ENCODE measurements around the gene FGD4. TPM values are rescaled to one million over a fixed set of nuclear protein-coding genes. Genes with fewer than 3 reads are reported as not detected.

The FGD4 gene
- total and polyA plus RNA-seq, 2 donors (not counting 3 experiments of a cell fraction or from before 2014, with no cell fraction given), result 6.6 to 44.7 TPM

DNA sequence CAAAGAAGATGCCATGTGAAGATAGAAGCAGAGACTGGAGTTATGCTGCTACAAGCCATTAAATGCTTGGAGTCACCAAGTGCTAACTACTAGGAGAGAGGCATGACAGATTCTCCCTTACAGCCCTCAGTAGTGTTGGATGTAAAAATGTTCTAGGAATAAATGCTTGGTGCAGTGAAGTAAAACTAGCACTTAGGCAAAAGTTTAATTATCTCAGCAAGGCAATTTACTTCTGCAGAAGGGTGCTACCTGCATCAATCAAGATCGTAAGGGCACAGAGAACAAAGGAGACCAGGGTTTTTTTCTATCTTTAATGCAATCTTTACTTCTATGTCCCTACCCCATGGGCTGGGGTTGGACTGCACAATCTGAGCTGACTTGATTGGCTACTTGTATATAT is 270.2 kb downstream of the FGD4 start:
- H2AFZ ChIP-seq (ENCODE audit: low read depth, low read length), result no peak overlapping the region
- no peak overlapping the region for H3K9ac ChIP-seq (replicated peaks; ENCODE audit: extremely low read depth, insufficient read depth, low read length)
- FAIRE-seq (no peak), DNase-seq (ENCODE audit: low read depth, low spot score) (no peak)
- TF ChIP-seq JUN (IDR thresholded peaks at IDR 0.05; ENCODE audit: borderline replicate concordance, insufficient read depth, insufficient read length, low read depth), result no peak
- TF ChIP-seq, protein P1, sequence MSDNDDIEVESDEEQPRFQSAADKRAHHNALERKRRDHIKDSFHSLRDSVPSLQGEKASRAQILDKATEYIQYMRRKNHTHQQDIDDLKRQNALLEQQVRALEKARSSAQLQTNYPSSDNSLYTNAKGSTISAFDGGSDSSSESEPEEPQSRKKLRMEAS (IDR thresholded peaks at IDR 0.05; ENCODE audit: insufficient read depth, insufficient read length), result no peak
- no peak for TF ChIP-seq MYC (IDR thresholded peaks at IDR 0.05; ENCODE audit: low read depth, low read length)
- no peak for TF ChIP-seq EZH2 (IDR thresholded peaks at IDR 0.05; ENCODE audit: borderline replicate concordance, low read depth, low read length, severe bottlenecking)
- no peak for TF ChIP-seq POLR2A (IDR thresholded peaks at IDR 0.05; ENCODE audit: low read depth, low read length)
- TF ChIP-seq, protein P2, sequence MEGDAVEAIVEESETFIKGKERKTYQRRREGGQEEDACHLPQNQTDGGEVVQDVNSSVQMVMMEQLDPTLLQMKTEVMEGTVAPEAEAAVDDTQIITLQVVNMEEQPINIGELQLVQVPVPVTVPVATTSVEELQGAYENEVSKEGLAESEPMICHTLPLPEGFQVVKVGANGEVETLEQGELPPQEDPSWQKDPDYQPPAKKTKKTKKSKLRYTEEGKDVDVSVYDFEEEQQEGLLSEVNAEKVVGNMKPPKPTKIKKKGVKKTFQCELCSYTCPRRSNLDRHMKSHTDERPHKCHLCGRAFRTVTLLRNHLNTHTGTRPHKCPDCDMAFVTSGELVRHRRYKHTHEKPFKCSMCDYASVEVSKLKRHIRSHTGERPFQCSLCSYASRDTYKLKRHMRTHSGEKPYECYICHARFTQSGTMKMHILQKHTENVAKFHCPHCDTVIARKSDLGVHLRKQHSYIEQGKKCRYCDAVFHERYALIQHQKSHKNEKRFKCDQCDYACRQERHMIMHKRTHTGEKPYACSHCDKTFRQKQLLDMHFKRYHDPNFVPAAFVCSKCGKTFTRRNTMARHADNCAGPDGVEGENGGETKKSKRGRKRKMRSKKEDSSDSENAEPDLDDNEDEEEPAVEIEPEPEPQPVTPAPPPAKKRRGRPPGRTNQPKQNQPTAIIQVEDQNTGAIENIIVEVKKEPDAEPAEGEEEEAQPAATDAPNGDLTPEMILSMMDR (IDR thresholded peaks at IDR 0.05; ENCODE audit: extremely low read depth in 1 of 2, insufficient read depth in 1 of 2, low read depth in 1 of 2, low read length in 2 of 2), result no peak
- no peak for TF ChIP-seq POLR2AphosphoS5 (IDR thresholded peaks at IDR 0.05; ENCODE audit: insufficient read depth, low read depth, low read length)
- no peak for TF ChIP-seq FOS (IDR thresholded peaks at IDR 0.05; ENCODE audit: borderline replicate concordance, insufficient read depth, low read length)
- TF ChIP-seq GATA2 (IDR thresholded peaks at IDR 0.05; ENCODE audit: insufficient read depth, insufficient read length, low read depth, low read length), result no peak
- no TSS peak for BruUV-seq (replicated peaks)
- H3K9me3 ChIP-seq (replicated peaks; ENCODE audit: control insufficient read depth, insufficient read depth, low read length), result no peaks in the 10 kb centered on the region
- H3K36me3 ChIP-seq (ENCODE audit: control insufficient read depth in 2 of 2, extremely low read depth in 1 of 2, insufficient read depth in 2 of 2, low read length in 2 of 2), result no peaks in the 10 kb centered on the region
- CTCF ChIA-PET, result interaction anchor here (1.1 to 4.6 kb wide), 3 partner anchors 9 to 357 kb away, joined by 3 to 95 read pairs (median 5); no protein-coding TSS in a partner anchor
- intact Hi-C loops (cut with micrococcal nuclease) (no loop called here), dilution Hi-C loops (cut with MboI; ENCODE audit: extremely low pct_ligation_motif_present, low sequenced_read_pairs) (no loop called here)
- no peak overlapping the region for H3K27ac ChIP-seq (ENCODE audit: insufficient read depth, low read depth, low read length)
- no peaks in the 10 kb centered on the region for H3K27me3 ChIP-seq (ENCODE audit: control insufficient read depth in 2 of 2, insufficient read depth in 2 of 2, low read length in 2 of 2)
- POLR2A ChIA-PET, result no interaction called here
- no peaks in the 10 kb centered on the region for H3K79me2 ChIP-seq (ENCODE audit: control insufficient read depth, insufficient read depth, low read length)
- H4K20me1 ChIP-seq (replicated peaks; ENCODE audit: control insufficient read depth, extremely low read depth, insufficient read depth, low read length), result no peaks in the 10 kb centered on the region
- no peak overlapping the region for H3K4me3 ChIP-seq (replicated peaks in 1 of 3; ENCODE audit: insufficient read depth in 1 of 3, low read depth in 1 of 3, low read length in 3 of 3)
- peaks cover 6% of the 10 kb centered on the region for H3K4me1 ChIP-seq (ENCODE audit: control insufficient read depth, extremely low read depth, insufficient read depth, low read length)
- H3K9me1 ChIP-seq (replicated peaks; ENCODE audit: control insufficient read depth, extremely low read depth, insufficient read depth, low read length), result no peaks in the 10 kb centered on the region
- no peak overlapping the region for H3K4me2 ChIP-seq (ENCODE audit: insufficient read depth, low read length)

Measured in endothelial cell of umbilical vein (primary cell).